Endothelial cell of umbilical vein (primary cell): ENCODE results near the gene PLEKHA6. TPM values are rescaled to one million over a fixed set of nuclear protein-coding genes. Genes with fewer than 3 reads are reported as not detected.

ENCODE experiments used
- BruUV-seq: library from RNA; stranded (reverse); fragments of 400-500 nt; replicated peaks from 2 replicates; lab custom pipeline; 2021; lab: Mats Ljungman, UMichigan
- CTCF ChIA-PET: fragments of 300-600, 350-600 bp; sonication (Branson Sonifier 250); formaldehyde crosslinking; loops from one replicate; lab custom pipeline; 2021; ENCODE audit warnings: antibody characterized with exemption, inconsistent platforms; lab: Charles Lee
- POLR2A ChIA-PET: fragments of 300-600, 350-600 bp; sonication (Branson Sonifier 250); formaldehyde crosslinking; loops from one replicate; lab custom pipeline; 2021; ENCODE audit warnings: antibody characterized with exemption, inconsistent platforms; lab: Charles Lee
- DNase-seq: peaks from one replicate; pipeline ENCODE4 v3.0.0-alpha.2; 2011; ENCODE audit warnings: low read depth, low spot score
- FAIRE-seq: peaks from 2 replicates; lab custom pipeline; 2011; peaks lifted over from hg19 to GRCh38; lab: Jason Lieb, UNC
- H2AFZ ChIP-seq: 2 replicates; pipeline ENCODE4 v1.6.0; 2012; ENCODE audit warnings: low read depth, low read length, control low read depth, inconsistent platforms
- H3K27ac ChIP-seq: 2 replicates; pipeline ENCODE4 v1.5.1; 2011; ENCODE audit warnings: low read depth, mild to moderate bottlenecking, control low read depth, low read length, moderate library complexity; ENCODE audit not compliant: insufficient read depth
- H3K27me3 ChIP-seq, 2 experiments: 2 replicates each; pipeline versions ENCODE4 v1.6.0 to v1.6.1; 2011; ENCODE audit warnings: low read length in 2 of 2, mixed read lengths in 1 of 2; ENCODE audit not compliant: control insufficient read depth in 2 of 2, insufficient read depth in 2 of 2
- H3K36me3 ChIP-seq, 2 experiments: 2 replicates in 1 of 2; 3 replicates in 1 of 2; pipeline ENCODE4 v1.5.1; 2011; ENCODE audit warnings: low read length in 2 of 2, mild to moderate bottlenecking in 1 of 2, moderate library complexity in 1 of 2; ENCODE audit not compliant: control insufficient read depth in 2 of 2, insufficient read depth in 2 of 2; ENCODE audit errors: extremely low read depth in 1 of 2
- H3K4me1 ChIP-seq: 3 replicates; pipeline ENCODE4 v1.5.1; 2011; ENCODE audit warnings: mild to moderate bottlenecking, low read length; ENCODE audit not compliant: control insufficient read depth, insufficient read depth; ENCODE audit errors: extremely low read depth
- H3K4me2 ChIP-seq: 2 replicates; pipeline ENCODE4 v1.6.1; 2011; ENCODE audit warnings: low read length, control low read depth, mixed read lengths; ENCODE audit not compliant: insufficient read depth
- H3K4me3 ChIP-seq, 3 experiments: fragments of 200-600 bp in 1 of 3; sonication (generic), shearing (Covaris generic) in 1 of 3; replicated peaks in 1 of 3; 2 replicates each; pipeline ENCODE4 v1.5.1; 2011 to 2016; ENCODE audit warnings: control low read depth in 3 of 3, low read length in 3 of 3, mild to moderate bottlenecking in 2 of 3, inconsistent platforms in 1 of 3, low read depth in 1 of 3, moderate library complexity in 1 of 3; ENCODE audit not compliant: insufficient read depth in 1 of 3
- H3K79me2 ChIP-seq: 2 replicates; pipeline ENCODE4 v1.6.0; 2012; ENCODE audit warnings: low read length, inconsistent platforms; ENCODE audit not compliant: control insufficient read depth, insufficient read depth
- H3K9ac ChIP-seq: replicated peaks from 2 replicates; pipeline ENCODE3; 2011; ENCODE audit warnings: low read length, control low read depth; ENCODE audit not compliant: insufficient read depth; ENCODE audit errors: extremely low read depth
- H3K9me1 ChIP-seq: replicated peaks from 3 replicates; pipeline ENCODE4 v1.6.0; 2011; ENCODE audit warnings: mild to moderate bottlenecking, low read length; ENCODE audit not compliant: control insufficient read depth, insufficient read depth; ENCODE audit errors: extremely low read depth
- H3K9me3 ChIP-seq: replicated peaks from 2 replicates; pipeline ENCODE4 v1.5.1; 2012; ENCODE audit warnings: low read length, inconsistent platforms; ENCODE audit not compliant: control insufficient read depth, insufficient read depth
- H4K20me1 ChIP-seq: replicated peaks from 2 replicates; pipeline ENCODE3; 2011; ENCODE audit warnings: mild to moderate bottlenecking, low read length; ENCODE audit not compliant: control insufficient read depth, insufficient read depth; ENCODE audit errors: extremely low read depth
- FOS ChIP-seq: IDR thresholded peaks from 2 replicates; pipeline ENCODE4 v1.6.1; 2011; ENCODE audit warnings: mild to moderate bottlenecking, low read length, moderate library complexity, borderline replicate concordance; ENCODE audit not compliant: insufficient read depth
- GATA2 ChIP-seq: IDR thresholded peaks from 2 replicates; pipeline ENCODE4 v1.7.0; 2011; ENCODE audit warnings: low read depth, mild to moderate bottlenecking, moderate library complexity, mixed read lengths, low read length; ENCODE audit not compliant: insufficient read length, insufficient read depth
- MYC ChIP-seq: IDR thresholded peaks from one replicate; pipeline ENCODE4 v1.6.1; 2011; ENCODE audit warnings: mild to moderate bottlenecking, low read depth, low read length
- POLR2A ChIP-seq: IDR thresholded peaks from 2 replicates; pipeline ENCODE4 v1.6.1; 2012; ENCODE audit warnings: low read depth, mild to moderate bottlenecking, control low read depth, low read length
- POLR2AphosphoS5 ChIP-seq: IDR thresholded peaks from 2 replicates; pipeline ENCODE4 v1.6.1; 2012; ENCODE audit warnings: low read depth, mild to moderate bottlenecking, control low read depth, low read length, moderate library complexity; ENCODE audit not compliant: insufficient read depth
- dilution Hi-C: fragments of 300-500 bp; cut with MboI; formaldehyde crosslinking; loops from one replicate; pipeline ENCODE4 v1.15.0; 2019; ENCODE audit warnings: low sequenced_read_pairs; ENCODE audit not compliant: extremely low pct_ligation_motif_present
- intact Hi-C: fragments of 100-400 bp; cut with micrococcal nuclease; formaldehyde crosslinking; loops from one replicate; pipeline ENCODE4 v1.10.0; 2022
- polyA plus RNA-seq, 4 experiments: library from polyadenylated mRNA; depleted of rRNA in 3 of 4; stranded (reverse) in 3 of 4; unstranded in 1 of 4; fragments of >200 nt; gene quantifications; 2 replicates each; pipeline versions ENCODE4 v1.2.1 to v1.2.3, GENCODE V29; 2011 to 2012; ENCODE audit warnings: missing spikeins in 1 of 4
- total RNA-seq: library from RNA; stranded (reverse); gene quantifications from 2 replicates; pipeline ENCODE4 v1.2.3, GENCODE V29; 2021
- TF ChIP-seq, protein P1 (sequence below): IDR thresholded peaks from 2 replicates; pipeline ENCODE4 v1.6.1; 2011; ENCODE audit not compliant: insufficient read depth, insufficient read length
- TF ChIP-seq, protein P2 (sequence below), 2 donors: IDR thresholded peaks; 1 replicate in 1 of 2; 2 replicates in 1 of 2; pipeline ENCODE4 v1.5.1; 2011; ENCODE audit warnings: low read length in 2 of 2, mild to moderate bottlenecking in 2 of 2, moderate library complexity in 2 of 2, control low read depth in 1 of 2, inconsistent platforms in 1 of 2, low read depth in 1 of 2; ENCODE audit not compliant: insufficient read depth in 1 of 2; ENCODE audit errors: extremely low read depth in 1 of 2

The PLEKHA6 gene
- total and polyA plus RNA-seq, 2 donors (not counting 3 experiments of a cell fraction or from before 2014, with no cell fraction given): 2.1 to 15.0 TPM

DNA sequence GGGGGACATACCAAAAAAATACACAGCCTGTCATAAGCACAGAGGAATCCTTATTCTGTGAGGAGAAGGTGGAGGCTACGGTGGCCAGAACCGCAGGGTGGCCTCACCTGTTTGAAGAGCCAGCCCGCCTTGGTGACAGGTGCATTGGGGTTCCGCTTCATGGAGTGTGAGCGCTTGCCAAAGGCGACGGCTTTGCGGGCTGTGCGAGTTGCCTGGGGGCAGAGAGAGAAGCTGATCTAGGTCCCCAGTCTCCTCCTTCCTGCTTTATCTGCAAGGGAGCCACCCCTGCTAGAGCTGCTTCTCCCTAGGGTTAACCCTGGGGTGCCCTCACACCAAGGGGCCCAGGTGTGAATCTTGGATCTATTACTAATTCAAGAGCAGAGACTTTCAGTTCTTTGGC lies 91.6 kb downstream of the PLEKHA6 start:
- TF ChIP-seq, protein P1, sequence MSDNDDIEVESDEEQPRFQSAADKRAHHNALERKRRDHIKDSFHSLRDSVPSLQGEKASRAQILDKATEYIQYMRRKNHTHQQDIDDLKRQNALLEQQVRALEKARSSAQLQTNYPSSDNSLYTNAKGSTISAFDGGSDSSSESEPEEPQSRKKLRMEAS: no peak
- TF ChIP-seq POLR2AphosphoS5 (no peak), MYC (no peak), FOS (no peak), GATA2 (no peak), POLR2A (no peak)
- TF ChIP-seq, protein P2, sequence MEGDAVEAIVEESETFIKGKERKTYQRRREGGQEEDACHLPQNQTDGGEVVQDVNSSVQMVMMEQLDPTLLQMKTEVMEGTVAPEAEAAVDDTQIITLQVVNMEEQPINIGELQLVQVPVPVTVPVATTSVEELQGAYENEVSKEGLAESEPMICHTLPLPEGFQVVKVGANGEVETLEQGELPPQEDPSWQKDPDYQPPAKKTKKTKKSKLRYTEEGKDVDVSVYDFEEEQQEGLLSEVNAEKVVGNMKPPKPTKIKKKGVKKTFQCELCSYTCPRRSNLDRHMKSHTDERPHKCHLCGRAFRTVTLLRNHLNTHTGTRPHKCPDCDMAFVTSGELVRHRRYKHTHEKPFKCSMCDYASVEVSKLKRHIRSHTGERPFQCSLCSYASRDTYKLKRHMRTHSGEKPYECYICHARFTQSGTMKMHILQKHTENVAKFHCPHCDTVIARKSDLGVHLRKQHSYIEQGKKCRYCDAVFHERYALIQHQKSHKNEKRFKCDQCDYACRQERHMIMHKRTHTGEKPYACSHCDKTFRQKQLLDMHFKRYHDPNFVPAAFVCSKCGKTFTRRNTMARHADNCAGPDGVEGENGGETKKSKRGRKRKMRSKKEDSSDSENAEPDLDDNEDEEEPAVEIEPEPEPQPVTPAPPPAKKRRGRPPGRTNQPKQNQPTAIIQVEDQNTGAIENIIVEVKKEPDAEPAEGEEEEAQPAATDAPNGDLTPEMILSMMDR (IDR thresholded peaks at IDR 0.05; ENCODE audit: extremely low read depth in 1 of 2, insufficient read depth in 1 of 2, low read depth in 1 of 2, low read length in 2 of 2): no peak
- dilution Hi-C loops (no loop called here), intact Hi-C loops (no loop called here)
- H3K4me2 ChIP-seq: no peak overlapping the region
- H3K9me1 ChIP-seq: no peaks in the 10 kb centered on the region
- peaks cover 4% of the 10 kb centered on the region for H3K4me1 ChIP-seq
- ChIA-PET CTCF (interaction anchor here (1.0 to 2.3 kb wide), 3 partner anchors 10 to 131 kb away, joined by 4 to 16 read pairs (median 5); no protein-coding TSS in a partner anchor), POLR2A (no interaction called here)
- H3K4me3 ChIP-seq: no peak overlapping the region
- H3K79me2 ChIP-seq: no peaks in the 10 kb centered on the region
- BruUV-seq: no TSS peak
- DNase-seq (no peak), FAIRE-seq (no peak)
- H2AFZ ChIP-seq: no peak overlapping the region
- H3K36me3 ChIP-seq: no peaks in the 10 kb centered on the region
- no peaks in the 10 kb centered on the region for H4K20me1 ChIP-seq
- H3K27ac ChIP-seq: no peak overlapping the region
- H3K27me3 ChIP-seq: no peaks in the 10 kb centered on the region
- no peaks in the 10 kb centered on the region for H3K9me3 ChIP-seq
- H3K9ac ChIP-seq: no peak overlapping the region
